Stimulated activated CD4-positive, alpha-beta T cell treated with anti-CD3 and anti-CD28 coated beads, Interleukin-1b, Interleukin-23, amount 100 ng/mL, for 24 hours (primary cell): Measurements from ENCODE around the gene ERGIC1.
"Not testable (repeated sequence)": the region's sequence is repeated elsewhere in the genome, so short reads cannot be mapped to it uniquely, and the experiment has no call there.

Source experiments
- DNase-seq, 4 experiments: peaks; one replicate each; pipeline ENCODE4 v3.0.0-alpha.2; 2020; ENCODE audit warnings: low read depth in 4 of 4, low spot score in 1 of 4

Gene ERGIC1

GRCh38 chr5:172862165-172862801 lies 28.2 kb downstream of the ERGIC1 start:
- no peak for DNase-seq

- DNase-seq: not testable (repeated sequence)
These were observed 30.1 kb downstream of the ERGIC1 start for GRCh38 chr5:172864171-172864570.

GRCh38 chr5:172864747-172865146 lies 30.7 kb downstream of the ERGIC1 start:
- DNase-seq: no peak

GRCh38 chr5:172866378-172866777 lies 32.3 kb downstream of the ERGIC1 start:
- DNase-seq: no peak

GRCh38 chr5:172866802-172867748 lies 33.0 kb downstream of the ERGIC1 start:
- DNase-seq: no peak

GRCh38 chr5:172867761-172868435 lies 33.8 kb downstream of the ERGIC1 start:
- DNase-seq: no peak

- no peak for DNase-seq
These were observed 34.4 kb downstream of the ERGIC1 start for GRCh38 chr5:172868436-172868923.

GRCh38 chr5:172868924-172869591 lies 35.0 kb downstream of the ERGIC1 start:
- DNase-seq: no peak

GRCh38 chr5:172869691-172870090 lies 35.6 kb downstream of the ERGIC1 start:
- no peak for DNase-seq

- DNase-seq: no peak
These were observed 36.3 kb downstream of the ERGIC1 start for GRCh38 chr5:172870291-172870714.

- DNase-seq: no peak
These were observed 36.8 kb downstream of the ERGIC1 start for GRCh38 chr5:172870715-172871461.

- no peak for DNase-seq
These were observed 37.5 kb downstream of the ERGIC1 start for GRCh38 chr5:172871536-172871935.

- no peak for DNase-seq
These were observed 37.9 kb downstream of the ERGIC1 start for GRCh38 chr5:172871982-172872381.

- no peak for DNase-seq
These were observed 39.0 kb downstream of the ERGIC1 start for GRCh38 chr5:172872997-172873491.

GRCh38 chr5:172873513-172873912 lies 39.5 kb downstream of the ERGIC1 start:
- DNase-seq: no peak

GRCh38 chr5:172874647-172875504 lies 40.8 kb downstream of the ERGIC1 start:
- DNase-seq: no peak

- DNase-seq: no peak
These were observed 41.6 kb downstream of the ERGIC1 start for GRCh38 chr5:172875505-172876279.

- DNase-seq: no peak
These were observed 42.5 kb downstream of the ERGIC1 start for GRCh38 chr5:172876578-172876977.
